A673 (cell line): ENCODE measurements around the gene NSL1.

ENCODE experiments used
- EZH2 ChIP-seq: fragments of 200-600 bp; sonication (generic); IDR thresholded peaks from 2 replicates; pipeline ENCODE4 v1.6.1; 2017; ENCODE audit warnings: borderline replicate concordance, low read depth, mild to moderate bottlenecking, mixed read lengths, antibody characterized with exemption, low read length; ENCODE audit not compliant: poor library complexity, severe bottlenecking
- TF ChIP-seq, protein P1 (sequence below): fragments of 300-800, 200-600 bp; sonication (generic); conservative IDR thresholded peaks from 2 replicates; pipeline ENCODE4 v1.5.1; 2017; ENCODE audit warnings: low read depth, mild to moderate bottlenecking, antibody characterized with exemption, low read length, moderate library complexity, mixed read lengths

DNA sequence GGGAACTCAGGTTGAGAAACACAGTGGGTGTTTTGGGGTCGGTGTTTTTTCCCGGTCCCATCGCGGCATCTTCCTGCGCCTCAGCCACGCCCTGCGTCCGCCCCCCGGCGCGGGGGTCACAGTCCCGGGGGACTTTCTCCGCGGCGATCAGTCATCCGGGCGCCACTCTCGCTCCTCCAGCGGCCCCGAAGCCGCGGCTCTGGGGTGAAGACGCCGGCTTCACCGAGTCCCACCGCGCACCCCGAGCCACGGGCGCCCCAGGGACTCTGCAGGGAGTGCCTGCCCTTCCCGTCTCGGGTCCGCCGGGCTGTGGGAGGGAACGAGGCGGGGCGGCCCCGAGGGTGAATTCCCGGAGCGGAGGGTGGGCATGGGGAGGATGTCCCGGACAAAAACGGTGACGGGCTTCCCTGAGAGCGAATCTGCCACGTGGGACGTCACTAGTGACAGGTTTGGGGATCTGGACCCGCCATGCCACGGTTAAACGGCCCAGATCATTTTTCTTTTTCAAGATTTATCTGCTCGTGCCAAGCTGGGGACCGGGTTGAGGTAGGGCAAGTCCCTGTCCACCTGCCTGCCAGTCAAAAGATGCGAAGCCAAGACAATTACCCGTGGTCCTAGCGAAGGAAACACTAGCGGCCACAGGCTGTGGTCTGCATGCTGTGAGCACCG is 91.2 kb downstream of the NSL1 start:
- TF ChIP-seq, protein P1, sequence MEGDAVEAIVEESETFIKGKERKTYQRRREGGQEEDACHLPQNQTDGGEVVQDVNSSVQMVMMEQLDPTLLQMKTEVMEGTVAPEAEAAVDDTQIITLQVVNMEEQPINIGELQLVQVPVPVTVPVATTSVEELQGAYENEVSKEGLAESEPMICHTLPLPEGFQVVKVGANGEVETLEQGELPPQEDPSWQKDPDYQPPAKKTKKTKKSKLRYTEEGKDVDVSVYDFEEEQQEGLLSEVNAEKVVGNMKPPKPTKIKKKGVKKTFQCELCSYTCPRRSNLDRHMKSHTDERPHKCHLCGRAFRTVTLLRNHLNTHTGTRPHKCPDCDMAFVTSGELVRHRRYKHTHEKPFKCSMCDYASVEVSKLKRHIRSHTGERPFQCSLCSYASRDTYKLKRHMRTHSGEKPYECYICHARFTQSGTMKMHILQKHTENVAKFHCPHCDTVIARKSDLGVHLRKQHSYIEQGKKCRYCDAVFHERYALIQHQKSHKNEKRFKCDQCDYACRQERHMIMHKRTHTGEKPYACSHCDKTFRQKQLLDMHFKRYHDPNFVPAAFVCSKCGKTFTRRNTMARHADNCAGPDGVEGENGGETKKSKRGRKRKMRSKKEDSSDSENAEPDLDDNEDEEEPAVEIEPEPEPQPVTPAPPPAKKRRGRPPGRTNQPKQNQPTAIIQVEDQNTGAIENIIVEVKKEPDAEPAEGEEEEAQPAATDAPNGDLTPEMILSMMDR: no peak
- TF ChIP-seq EZH2: no peak
